GM23338 (cell line): ENCODE data around the gene IL4I1. TPM values are rescaled to one million over a fixed set of nuclear protein-coding genes. Genes with fewer than 3 reads are reported as not detected.
A peak's percentile ranks its signal among the peaks of the same experiment; 100 is the strongest.

Source experiments
- ATAC-seq: fragments of 200-7000 bp; cut with Tn5 transposase; 3 replicates; pipeline ENCODE4 v1.9.1; 2020
- DNase-seq: peaks from one replicate; pipeline ENCODE4 v3.0.0-alpha.2; 2015; ENCODE audit warnings: low spot score
- H2AFZ ChIP-seq: fragments of 200-600 bp; sonication (generic); 2 replicates; pipeline ENCODE4 v1.8.0; 2016; ENCODE audit warnings: antibody characterized with exemption, mild to moderate bottlenecking, moderate library complexity
- H3F3A ChIP-seq: fragments of 200-600 bp; sonication (generic); replicated peaks from 2 replicates; pipeline ENCODE4 v1.8.0; 2017; ENCODE audit warnings: antibody characterized with exemption, mixed run types, low read depth
- H3K27ac ChIP-seq: fragments of 200-600 bp; sonication (generic); 2 replicates; pipeline ENCODE4 v1.6.1; 2016; ENCODE audit warnings: low read depth
- H3K27me3 ChIP-seq: fragments of 200-600 bp; sonication (generic); 2 replicates; pipeline ENCODE4 v1.8.0; 2016; ENCODE audit warnings: mild to moderate bottlenecking, mixed run types, moderate library complexity; ENCODE audit not compliant: insufficient read depth
- H3K36me3 ChIP-seq: fragments of 200-600 bp; sonication (generic); 2 replicates; pipeline ENCODE4 v1.8.0; 2016; ENCODE audit warnings: mild to moderate bottlenecking; ENCODE audit not compliant: insufficient read depth
- H3K4me1 ChIP-seq: fragments of 200-600 bp; sonication (generic); 2 replicates; pipeline ENCODE4 v1.8.0; 2016; ENCODE audit warnings: mild to moderate bottlenecking, moderate library complexity; ENCODE audit not compliant: insufficient read depth
- H3K4me2 ChIP-seq: fragments of 200-600 bp; sonication (generic); 2 replicates; pipeline ENCODE4 v1.7.1; 2017; ENCODE audit warnings: mixed run types
- H3K4me3 ChIP-seq: fragments of 200-600 bp; sonication (generic); 2 replicates; pipeline ENCODE4 v1.6.1; 2016; ENCODE audit warnings: mixed run types
- H3K79me2 ChIP-seq: fragments of 200-600 bp; sonication (generic); replicated peaks from 2 replicates; pipeline ENCODE4 v1.8.0; 2017; ENCODE audit warnings: mild to moderate bottlenecking; ENCODE audit not compliant: insufficient read depth
- H3K9me2 ChIP-seq: fragments of 200-600 bp; sonication (generic); 2 replicates; pipeline ENCODE4 v1.8.0; 2017; ENCODE audit not compliant: insufficient read depth
- H4K20me1 ChIP-seq: fragments of 200-600 bp; sonication (generic); replicated peaks from 2 replicates; pipeline ENCODE4 v1.8.0; 2017; ENCODE audit warnings: mild to moderate bottlenecking; ENCODE audit not compliant: insufficient read depth
- H3K27ac Mint-ChIP-seq: 2 replicates; pipeline ENCODE4 v1.8.0; 2020; ENCODE audit warnings: inconsistent platforms, mild to moderate bottlenecking, moderate library complexity, mixed read lengths
- H3K27me3 Mint-ChIP-seq: 3 replicates; pipeline ENCODE4 v1.8.0; 2022; ENCODE audit warnings: low read depth, mild to moderate bottlenecking, moderate library complexity, mixed read lengths, inconsistent platforms; ENCODE audit not compliant: insufficient read depth, poor library complexity
- H3K36me3 Mint-ChIP-seq: 3 replicates; pipeline ENCODE4 v1.8.0; 2021; ENCODE audit warnings: low read depth, mild to moderate bottlenecking, inconsistent platforms, moderate library complexity, mixed read lengths
- H3K4me1 Mint-ChIP-seq: 3 replicates; pipeline ENCODE4 v1.8.0; 2020; ENCODE audit warnings: mild to moderate bottlenecking, inconsistent platforms, mixed read lengths
- H3K4me3 Mint-ChIP-seq: 3 replicates; pipeline ENCODE4 v1.8.0; 2021; ENCODE audit warnings: moderate library complexity, mild to moderate bottlenecking, inconsistent platforms, mixed read lengths
- H3K9me3 Mint-ChIP-seq: 3 replicates; pipeline ENCODE4 v1.8.0; 2020; ENCODE audit warnings: moderate library complexity, mild to moderate bottlenecking, inconsistent platforms, mixed read lengths
- CREB1 ChIP-seq: fragments of 250-450 bp; sonication (Bioruptor Pico); IDR thresholded peaks from 2 replicates; pipeline ENCODE4 v1.5.0; 2020; ENCODE audit warnings: low read depth, mild to moderate bottlenecking, moderate library complexity
- EZH2 ChIP-seq: fragments of 200-600 bp; sonication (generic); IDR thresholded peaks from one replicate; pipeline ENCODE4 v1.8.0; 2017; ENCODE audit warnings: antibody characterized with exemption, mild to moderate bottlenecking, low read depth; ENCODE audit not compliant: unreplicated experiment
- EZH2phosphoT487 ChIP-seq: fragments of 200-600 bp; sonication (generic); IDR thresholded peaks from one replicate; pipeline ENCODE4 v1.8.1; 2018; ENCODE audit warnings: antibody characterized with exemption; ENCODE audit not compliant: unreplicated experiment
- JUNB ChIP-seq: IDR thresholded peaks from one replicate; pipeline ENCODE4 v1.6.1; 2016; ENCODE audit warnings: antibody characterized with exemption; ENCODE audit not compliant: unreplicated experiment
- NANOG ChIP-seq: IDR thresholded peaks from 2 replicates; pipeline ENCODE4 v1.6.1; 2016; ENCODE audit warnings: antibody characterized with exemption, borderline replicate concordance
- POLR2AphosphoS5 ChIP-seq: IDR thresholded peaks from 2 replicates; pipeline ENCODE4 v1.6.1; 2016; ENCODE audit warnings: antibody characterized with exemption, low read depth
- STAT1 ChIP-seq: IDR thresholded peaks from one replicate; pipeline ENCODE4 v1.6.1; 2016; ENCODE audit warnings: antibody characterized with exemption; ENCODE audit not compliant: unreplicated experiment
- ZNF114 ChIP-seq: fragments of 250-450 bp; sonication (Bioruptor Pico); IDR thresholded peaks from 2 replicates; pipeline ENCODE4 v1.5.0; 2020; ENCODE audit warnings: mild to moderate bottlenecking, moderate library complexity
- ZNF331 ChIP-seq: fragments of 250-450 bp; sonication (Bioruptor Pico); IDR thresholded peaks from 2 replicates; pipeline ENCODE4 v1.5.0; 2020; ENCODE audit warnings: low read depth, mild to moderate bottlenecking, moderate library complexity
- ZNF462 ChIP-seq: fragments of 250-450 bp; sonication (Bioruptor Pico); IDR thresholded peaks from 2 replicates; pipeline ENCODE4 v1.5.0; 2020; ENCODE audit warnings: mild to moderate bottlenecking, moderate library complexity
- polyA plus RNA-seq: library from polyadenylated mRNA; unstranded; fragments of >200 nt; fragmentation: Nextera tagmentation; extraction: Ambion mirVana; gene quantifications from 2 replicates; pipeline ENCODE4 v1.2.1, GENCODE V29; 2016
- total RNA-seq: library from RNA; depleted of rRNA; stranded (reverse); fragments of >200 nt; shearing (Covaris generic); gene quantifications from 2 replicates; pipeline ENCODE4 v1.2.3, GENCODE V29; 2014
- TF ChIP-seq, protein P1 (sequence below), 2 experiments: fragments of 200-600 bp in 1 of 2; sonication (generic) in 1 of 2; conservative IDR thresholded peaks; 2 replicates each; pipeline versions ENCODE4 v1.5.1 to v1.6.1; 2016 to 2017; ENCODE audit warnings: antibody characterized with exemption in 2 of 2, low read depth in 2 of 2, mild to moderate bottlenecking in 2 of 2, moderate library complexity in 1 of 2
- TF ChIP-seq, protein P2 (sequence below): IDR thresholded peaks from one replicate; pipeline ENCODE4 v1.6.1; 2018; ENCODE audit warnings: antibody characterized with exemption; ENCODE audit not compliant: unreplicated experiment
- TF ChIP-seq, protein P3 (sequence below): IDR thresholded peaks from 2 replicates; pipeline ENCODE4 v1.6.1; 2016; ENCODE audit warnings: antibody characterized with exemption

Gene IL4I1
- total and polyA plus RNA-seq, 2 experiments from 2014 or later, result 0.60 to 0.69 TPM

- no peak overlapping the region; the same call in 2 of the 3 replicates for H3K4me3 Mint-ChIP-seq
- H3K27ac Mint-ChIP-seq, result peak overlapping the region; percentile 65; the same call in 1 of the 2 replicates
- Histone ChIP-seq H3K4me1 (peaks cover 5% of the 10 kb centered on the region; the same call in 1 of the 2 replicates), H3K4me2 (no peak overlapping the region), H3F3A (peaks cover 13% of the 10 kb centered on the region; the same call in 1 of the 2 replicates), H3K9me2 (no peaks in the 10 kb centered on the region), H3K27me3 (no peaks in the 10 kb centered on the region), H4K20me1 (peaks cover 67% of the 10 kb centered on the region), H3K27ac (no peak overlapping the region), H3K4me3 (no peak overlapping the region), H3K36me3 (peaks cover 13% of the 10 kb centered on the region; the same call in 1 of the 2 replicates), H3K79me2 (peaks cover 98% of the 10 kb centered on the region), H2AFZ (no peak overlapping the region)
- peaks cover 2% of the 10 kb centered on the region; the same call in 1 of the 3 replicates for H3K9me3 Mint-ChIP-seq
- peaks cover 31% of the 10 kb centered on the region for H3K27me3 Mint-ChIP-seq
- peaks cover 82% of the 10 kb centered on the region for H3K36me3 Mint-ChIP-seq
- DNase-seq (no peak), ATAC-seq (no peak)
- TF ChIP-seq JUNB, result no peak
- TF ChIP-seq, protein P1, sequence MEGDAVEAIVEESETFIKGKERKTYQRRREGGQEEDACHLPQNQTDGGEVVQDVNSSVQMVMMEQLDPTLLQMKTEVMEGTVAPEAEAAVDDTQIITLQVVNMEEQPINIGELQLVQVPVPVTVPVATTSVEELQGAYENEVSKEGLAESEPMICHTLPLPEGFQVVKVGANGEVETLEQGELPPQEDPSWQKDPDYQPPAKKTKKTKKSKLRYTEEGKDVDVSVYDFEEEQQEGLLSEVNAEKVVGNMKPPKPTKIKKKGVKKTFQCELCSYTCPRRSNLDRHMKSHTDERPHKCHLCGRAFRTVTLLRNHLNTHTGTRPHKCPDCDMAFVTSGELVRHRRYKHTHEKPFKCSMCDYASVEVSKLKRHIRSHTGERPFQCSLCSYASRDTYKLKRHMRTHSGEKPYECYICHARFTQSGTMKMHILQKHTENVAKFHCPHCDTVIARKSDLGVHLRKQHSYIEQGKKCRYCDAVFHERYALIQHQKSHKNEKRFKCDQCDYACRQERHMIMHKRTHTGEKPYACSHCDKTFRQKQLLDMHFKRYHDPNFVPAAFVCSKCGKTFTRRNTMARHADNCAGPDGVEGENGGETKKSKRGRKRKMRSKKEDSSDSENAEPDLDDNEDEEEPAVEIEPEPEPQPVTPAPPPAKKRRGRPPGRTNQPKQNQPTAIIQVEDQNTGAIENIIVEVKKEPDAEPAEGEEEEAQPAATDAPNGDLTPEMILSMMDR (conservative IDR thresholded peaks at IDR 0.05; ENCODE audit: low read depth in 2 of 2), result no peak
- no peak for TF ChIP-seq STAT1
- TF ChIP-seq, protein P2, sequence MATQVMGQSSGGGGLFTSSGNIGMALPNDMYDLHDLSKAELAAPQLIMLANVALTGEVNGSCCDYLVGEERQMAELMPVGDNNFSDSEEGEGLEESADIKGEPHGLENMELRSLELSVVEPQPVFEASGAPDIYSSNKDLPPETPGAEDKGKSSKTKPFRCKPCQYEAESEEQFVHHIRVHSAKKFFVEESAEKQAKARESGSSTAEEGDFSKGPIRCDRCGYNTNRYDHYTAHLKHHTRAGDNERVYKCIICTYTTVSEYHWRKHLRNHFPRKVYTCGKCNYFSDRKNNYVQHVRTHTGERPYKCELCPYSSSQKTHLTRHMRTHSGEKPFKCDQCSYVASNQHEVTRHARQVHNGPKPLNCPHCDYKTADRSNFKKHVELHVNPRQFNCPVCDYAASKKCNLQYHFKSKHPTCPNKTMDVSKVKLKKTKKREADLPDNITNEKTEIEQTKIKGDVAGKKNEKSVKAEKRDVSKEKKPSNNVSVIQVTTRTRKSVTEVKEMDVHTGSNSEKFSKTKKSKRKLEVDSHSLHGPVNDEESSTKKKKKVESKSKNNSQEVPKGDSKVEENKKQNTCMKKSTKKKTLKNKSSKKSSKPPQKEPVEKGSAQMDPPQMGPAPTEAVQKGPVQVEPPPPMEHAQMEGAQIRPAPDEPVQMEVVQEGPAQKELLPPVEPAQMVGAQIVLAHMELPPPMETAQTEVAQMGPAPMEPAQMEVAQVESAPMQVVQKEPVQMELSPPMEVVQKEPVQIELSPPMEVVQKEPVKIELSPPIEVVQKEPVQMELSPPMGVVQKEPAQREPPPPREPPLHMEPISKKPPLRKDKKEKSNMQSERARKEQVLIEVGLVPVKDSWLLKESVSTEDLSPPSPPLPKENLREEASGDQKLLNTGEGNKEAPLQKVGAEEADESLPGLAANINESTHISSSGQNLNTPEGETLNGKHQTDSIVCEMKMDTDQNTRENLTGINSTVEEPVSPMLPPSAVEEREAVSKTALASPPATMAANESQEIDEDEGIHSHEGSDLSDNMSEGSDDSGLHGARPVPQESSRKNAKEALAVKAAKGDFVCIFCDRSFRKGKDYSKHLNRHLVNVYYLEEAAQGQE, result no peak
- no peak for TF ChIP-seq ZNF114 (CRISPR knock-in tag)
- no peak for TF ChIP-seq CREB1 (CRISPR knock-in tag)
- no peak for TF ChIP-seq EZH2
- no peak for TF ChIP-seq EZH2phosphoT487
- TF ChIP-seq ZNF331 (CRISPR knock-in tag), result no peak
- TF ChIP-seq, protein P3, sequence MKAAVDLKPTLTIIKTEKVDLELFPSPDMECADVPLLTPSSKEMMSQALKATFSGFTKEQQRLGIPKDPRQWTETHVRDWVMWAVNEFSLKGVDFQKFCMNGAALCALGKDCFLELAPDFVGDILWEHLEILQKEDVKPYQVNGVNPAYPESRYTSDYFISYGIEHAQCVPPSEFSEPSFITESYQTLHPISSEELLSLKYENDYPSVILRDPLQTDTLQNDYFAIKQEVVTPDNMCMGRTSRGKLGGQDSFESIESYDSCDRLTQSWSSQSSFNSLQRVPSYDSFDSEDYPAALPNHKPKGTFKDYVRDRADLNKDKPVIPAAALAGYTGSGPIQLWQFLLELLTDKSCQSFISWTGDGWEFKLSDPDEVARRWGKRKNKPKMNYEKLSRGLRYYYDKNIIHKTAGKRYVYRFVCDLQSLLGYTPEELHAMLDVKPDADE, result no peak
- TF ChIP-seq POLR2AphosphoS5, result no peak
- no peak for TF ChIP-seq NANOG
- TF ChIP-seq ZNF462 (CRISPR knock-in tag), result no peak
- H3K4me1 Mint-ChIP-seq, result peaks cover 50% of the 10 kb centered on the region
These were observed 24.1 kb upstream of the IL4I1 start for GRCh38 chr19:49920624-49921363.
